Fibroblast of skin of scalp (primary cell): ENCODE measurements around the gene VEZF1.

ENCODE experiments used
- DNase-seq: peaks from one replicate; pipeline ENCODE4 v3.0.0-alpha.2; 2013

The VEZF1 gene

DNA sequence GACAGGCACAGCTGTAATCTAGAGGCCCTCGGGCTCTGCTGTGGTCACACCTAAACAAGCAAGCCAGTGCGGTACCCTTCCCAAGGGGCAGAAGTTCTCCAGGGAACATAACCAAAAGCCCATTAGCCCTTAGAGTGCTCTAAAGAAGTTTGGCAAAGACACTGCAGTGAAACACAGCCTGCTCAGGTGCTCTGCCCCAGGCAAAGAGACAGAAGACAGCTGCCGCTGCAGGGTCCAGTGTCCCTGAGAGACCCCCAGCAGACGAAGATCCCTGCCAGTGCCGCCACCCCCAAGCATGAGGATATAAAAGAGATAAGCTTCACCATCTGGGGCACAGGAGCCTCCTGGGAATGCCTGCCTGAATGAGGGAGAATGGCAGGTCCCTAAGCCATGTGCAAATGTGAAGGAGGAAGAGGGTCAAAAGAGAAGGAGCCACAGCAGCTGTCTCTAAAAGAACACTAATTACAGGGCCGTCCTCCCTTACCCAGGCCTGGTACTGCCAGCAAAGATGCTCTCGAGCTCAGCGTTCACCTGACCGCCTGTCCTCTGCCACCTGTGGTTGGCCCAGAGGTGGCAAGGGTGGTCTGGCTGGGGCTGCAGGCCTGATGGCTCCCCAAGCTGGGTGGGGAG, 62.6 kb downstream of the VEZF1 start:
- no peak for DNase-seq

DNA sequence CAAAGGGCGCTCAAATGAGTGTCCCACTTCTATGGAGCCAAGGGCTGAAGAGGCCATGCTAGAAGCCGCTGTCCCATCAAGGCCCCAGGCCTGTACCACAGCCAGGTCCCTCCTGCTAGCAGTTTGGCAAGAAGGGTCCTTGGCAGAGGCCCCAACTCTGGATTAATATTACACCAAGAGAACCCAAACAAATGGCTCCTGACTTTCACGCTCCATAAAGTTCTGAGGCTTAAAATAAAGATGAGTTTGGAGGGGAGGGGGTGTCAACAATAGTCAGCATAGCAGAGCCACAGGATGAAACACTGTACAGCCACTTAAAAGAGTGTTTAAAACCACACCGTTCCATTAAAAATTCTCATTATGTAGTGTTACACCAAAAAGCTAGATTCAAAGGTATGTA, 63.4 kb downstream of the VEZF1 start:
- DNase-seq = no peak
